Fibroblast of skin of right quadriceps (primary cell): ENCODE data around the gene ERFL.
A peak's percentile ranks its signal among the peaks of the same experiment; 100 is the strongest.
"Not testable (repeated sequence)": the region's sequence is repeated elsewhere in the genome, so short reads cannot be mapped to it uniquely, and the experiment has no call there.

ENCODE experiments used
- DNase-seq: peaks from one replicate; pipeline ENCODE4 v3.0.0-alpha.2; 2013

The ERFL gene

GRCh38 chr19:41926763-41927496, 1.3 kb downstream of the ERFL start:
- no peak for DNase-seq

GRCh38 chr19:41926028-41926762, 2.1 kb downstream of the ERFL start:
- no peak for DNase-seq

- no peak for DNase-seq
Measured at GRCh38 chr19:41925208-41926003, 2.8 kb downstream of the ERFL start.

- DNase-seq, result no peak
Measured at GRCh38 chr19:41924151-41925145, 3.8 kb downstream of the ERFL start.

GRCh38 chr19:41923045-41923788, 5.0 kb downstream of the ERFL start:
- DNase-seq, result no peak

GRCh38 chr19:41922585-41922984, 5.7 kb downstream of the ERFL start:
- DNase-seq, result no peak

- no peak for DNase-seq
Measured at GRCh38 chr19:41921577-41922576, 6.4 kb downstream of the ERFL start.

GRCh38 chr19:41920882-41921576, 7.2 kb downstream of the ERFL start:
- DNase-seq, result no peak

- no peak for DNase-seq
Measured at GRCh38 chr19:41919948-41920712, 8.1 kb downstream of the ERFL start.

GRCh38 chr19:41918653-41919244, 9.5 kb downstream of the ERFL start:
- DNase-seq, result peak; percentile 16

GRCh38 chr19:41918095-41918494, 10.2 kb downstream of the ERFL start:
- no peak for DNase-seq

GRCh38 chr19:41917676-41918075, 10.6 kb downstream of the ERFL start:
- DNase-seq, result no peak

- DNase-seq, result no peak
Measured at GRCh38 chr19:41915776-41916414, 12.4 kb downstream of the ERFL start.

GRCh38 chr19:41915021-41915775, 13.1 kb downstream of the ERFL start:
- DNase-seq, result no peak

- not testable (repeated sequence) for DNase-seq
Measured at GRCh38 chr19:41914424-41914834, 13.8 kb downstream of the ERFL start.

GRCh38 chr19:41913538-41914423, 14.5 kb downstream of the ERFL start:
- DNase-seq, result no peak
